ENCODE results near the gene DUS2.
"Not testable (repeated sequence)": the region's sequence is repeated elsewhere in the genome, so short reads cannot be mapped to it uniquely, and the experiment has no call there.

The DUS2 gene

GRCh38 chr16:68078701-68079375 is 55.8 kb downstream of the DUS2 start:
- DNase-seq: no peak

- DNase-seq: no peak
These were observed 56.2 kb downstream of the DUS2 start for GRCh38 chr16:68079376-68079625.

GRCh38 chr16:68079626-68080344 is 56.7 kb downstream of the DUS2 start:
- DNase-seq: peak; percentile 57

GRCh38 chr16:68081861-68082628 is 59.0 kb downstream of the DUS2 start:
- DNase-seq: no peak

- DNase-seq: no peak
These were observed 59.6 kb downstream of the DUS2 start for GRCh38 chr16:68082629-68083238.

- no peak for DNase-seq
These were observed 60.2 kb downstream of the DUS2 start for GRCh38 chr16:68083239-68083781.

- no peak for DNase-seq
These were observed 60.9 kb downstream of the DUS2 start for GRCh38 chr16:68083861-68084503.

- DNase-seq: peak; percentile 80
These were observed 61.6 kb downstream of the DUS2 start for GRCh38 chr16:68084504-68085258.

- DNase-seq: peak; percentile 99
These were observed 62.4 kb downstream of the DUS2 start, which contains the start of gene NFATC3 for GRCh38 chr16:68085259-68086071. TSS of gene NFATC3 (plus strand) at chr16:68085370. CDS start at chr16:68085682, 312 bp downstream.

GRCh38 chr16:68086336-68086841 is 63.3 kb downstream of the DUS2 start:
- no peak for DNase-seq

- DNase-seq: no peak
These were observed 63.8 kb downstream of the DUS2 start for GRCh38 chr16:68086860-68087268.

GRCh38 chr16:68087688-68088087 is 64.6 kb downstream of the DUS2 start:
- DNase-seq: no peak

GRCh38 chr16:68088130-68088972 is 65.3 kb downstream of the DUS2 start:
- DNase-seq: no peak

GRCh38 chr16:68089067-68089466 is 66.0 kb downstream of the DUS2 start:
- DNase-seq: no peak

GRCh38 chr16:68090130-68090529 is 67.0 kb downstream of the DUS2 start:
- DNase-seq: no peak

GRCh38 chr16:68090533-68090932 is 67.4 kb downstream of the DUS2 start:
- no peak for DNase-seq

- DNase-seq: no peak
These were observed 68.5 kb downstream of the DUS2 start for GRCh38 chr16:68091380-68092261.

- not testable (repeated sequence) for DNase-seq
These were observed 69.2 kb downstream of the DUS2 start for GRCh38 chr16:68092275-68092674.

Data from stimulated activated CD4-positive, alpha-beta T cell treated with anti-CD3 and anti-CD28 coated beads, Interleukin-12 subunit alpha, Interleukin-12 subunit beta, amount 100 ng/mL, for 4 hours (primary cell).